Subcutaneous abdominal adipose tissue (tissue), 5 donors: ENCODE data around the gene GAS7.
"Not testable (repeated sequence)": the region's sequence is repeated elsewhere in the genome, so short reads cannot be mapped to it uniquely, and the experiment has no call there.

Source experiments
- H3K27ac ChIP-seq: one replicate; pipeline ENCODE4 v1.7.0; 2013; ENCODE audit warnings: low read depth, mild to moderate bottlenecking, inconsistent platforms, low read length, moderate library complexity
- H3K27me3 ChIP-seq, 5 donors: one replicate each; pipeline ENCODE4 v1.7.0; 2013; ENCODE audit warnings: low read length in 5 of 5, inconsistent platforms in 1 of 5; ENCODE audit not compliant: control insufficient read depth in 5 of 5, insufficient read depth in 4 of 5
- H3K36me3 ChIP-seq, 5 donors: one replicate each; pipeline ENCODE4 v1.7.0; 2013; ENCODE audit warnings: low read length in 5 of 5; ENCODE audit not compliant: control insufficient read depth in 5 of 5, insufficient read depth in 5 of 5
- H3K4me1 ChIP-seq, 5 donors: one replicate each; pipeline ENCODE4 v1.7.0; 2013; ENCODE audit warnings: low read length in 5 of 5, mild to moderate bottlenecking in 3 of 5, moderate library complexity in 1 of 5; ENCODE audit not compliant: control insufficient read depth in 5 of 5, insufficient read depth in 5 of 5
- H3K4me3 ChIP-seq, 5 donors: one replicate each; pipeline ENCODE4 v1.7.0; 2013; ENCODE audit warnings: low read length in 5 of 5, low read depth in 1 of 5
- H3K9ac ChIP-seq, 5 donors: one replicate each; pipeline ENCODE4 v1.7.0; 2013; ENCODE audit warnings: low read length in 5 of 5, mild to moderate bottlenecking in 4 of 5, moderate library complexity in 3 of 5
- H3K9me3 ChIP-seq, 5 donors: one replicate each; pipeline ENCODE4 v1.7.0; 2013; ENCODE audit warnings: low read length in 5 of 5; ENCODE audit not compliant: control insufficient read depth in 5 of 5
- donor health status: healthy.
- donor health status: healthy.
- donor health status: healthy.
- donor health status: healthy.
- donor health status: healthy.

GAS7 gene

DNA sequence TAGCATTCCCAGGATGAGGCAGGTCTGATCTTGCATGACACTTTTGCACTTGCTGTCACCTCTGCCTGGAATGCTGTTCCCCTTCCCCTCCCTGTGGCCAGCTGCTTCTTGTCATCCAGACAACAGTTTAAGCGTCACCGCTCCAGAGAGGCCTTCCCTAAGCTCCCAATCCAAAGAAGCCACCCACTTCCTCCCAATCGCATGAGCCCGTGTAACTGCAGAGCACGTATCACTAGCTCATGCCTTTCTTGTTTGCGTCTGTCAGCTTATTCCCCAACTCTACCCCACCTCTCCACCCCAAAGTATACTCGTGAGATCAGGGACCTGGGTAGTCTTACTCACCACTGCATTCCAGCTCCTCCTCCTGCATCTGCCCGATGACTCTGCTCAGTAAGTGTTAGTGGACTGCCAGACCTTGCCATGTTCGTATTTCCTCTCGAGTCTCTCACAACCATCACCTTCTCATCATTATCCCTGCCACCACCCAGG is 92.8 kb downstream of the GAS7 start:
- peaks cover 0 to 9% (median 3%) of the 10 kb centered on the region in 5 donors for H3K27me3 ChIP-seq
- no peaks in the 10 kb centered on the region for H3K36me3 ChIP-seq
- no peak overlapping the region for H3K4me3 ChIP-seq
- no peak overlapping the region for H3K27ac ChIP-seq
- peaks cover 0 to 15% (median 2%) of the 10 kb centered on the region in 5 donors for H3K4me1 ChIP-seq
- H3K9ac ChIP-seq, result no peak overlapping the region
- no peaks in the 10 kb centered on the region for H3K9me3 ChIP-seq

DNA sequence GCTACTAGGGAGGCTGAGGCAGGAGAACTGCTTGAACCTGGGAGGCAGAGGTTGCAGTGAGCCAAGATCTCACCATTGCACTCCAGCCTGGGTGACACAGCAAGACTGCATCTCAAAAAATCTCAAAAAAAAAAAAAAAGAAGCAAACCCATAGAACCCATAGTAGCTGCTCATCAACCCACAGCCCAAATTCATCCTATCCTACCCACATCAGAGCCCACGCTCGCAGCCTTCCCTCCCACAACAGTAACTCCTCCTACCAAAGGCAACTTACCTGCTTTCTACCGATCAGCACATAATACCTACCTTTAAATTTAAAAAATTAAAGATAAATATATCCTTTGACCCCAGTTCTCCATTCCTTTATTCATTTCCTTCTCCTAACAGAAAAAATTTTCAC is 94.7 kb downstream of the GAS7 start:
- Histone ChIP-seq H3K27ac (no peak overlapping the region), H3K4me1 (peaks cover 0 to 22% (median 2%) of the 10 kb centered on the region in 5 donors), H3K9me3 (no peaks in the 10 kb centered on the region)

DNA sequence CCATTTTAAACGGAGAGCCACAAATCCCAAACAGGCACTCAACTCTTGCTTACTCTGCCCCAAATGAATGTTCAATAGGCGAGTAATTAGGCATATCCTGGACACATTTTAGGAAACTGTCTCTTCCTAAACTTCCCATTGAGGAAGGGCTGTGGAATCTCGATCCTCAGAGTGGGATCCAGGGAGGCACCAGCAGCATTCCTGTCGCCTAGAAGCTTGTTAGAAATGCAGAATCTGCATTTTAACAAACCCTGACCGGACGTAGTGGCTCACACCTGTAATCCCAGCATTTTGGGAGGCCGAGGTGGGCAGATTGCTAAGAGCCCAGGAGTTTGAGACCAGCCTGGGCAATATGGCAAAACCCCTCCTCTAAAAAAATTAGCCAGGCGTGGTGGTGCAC is 95.6 kb downstream of the GAS7 start:
- Histone ChIP-seq H3K27ac (no peak overlapping the region), H3K4me1 (peaks cover 0 to 18% (median 2%) of the 10 kb centered on the region in 5 donors), H3K9me3 (no peaks in the 10 kb centered on the region), H3K36me3 (no peaks in the 10 kb centered on the region), H3K9ac (no peak overlapping the region), H3K4me3 (no peak overlapping the region), H3K27me3 (peaks cover 0 to 9% (median 3%) of the 10 kb centered on the region in 5 donors)

More for the DNA sequence above, 94.7 kb downstream of the GAS7 start:
- H3K27me3 ChIP-seq, result peaks cover 0 to 9% (median 3%) of the 10 kb centered on the region in 5 donors
- H3K4me3 ChIP-seq, result no peak overlapping the region
- no peak overlapping the region for H3K9ac ChIP-seq
- no peaks in the 10 kb centered on the region for H3K36me3 ChIP-seq

DNA sequence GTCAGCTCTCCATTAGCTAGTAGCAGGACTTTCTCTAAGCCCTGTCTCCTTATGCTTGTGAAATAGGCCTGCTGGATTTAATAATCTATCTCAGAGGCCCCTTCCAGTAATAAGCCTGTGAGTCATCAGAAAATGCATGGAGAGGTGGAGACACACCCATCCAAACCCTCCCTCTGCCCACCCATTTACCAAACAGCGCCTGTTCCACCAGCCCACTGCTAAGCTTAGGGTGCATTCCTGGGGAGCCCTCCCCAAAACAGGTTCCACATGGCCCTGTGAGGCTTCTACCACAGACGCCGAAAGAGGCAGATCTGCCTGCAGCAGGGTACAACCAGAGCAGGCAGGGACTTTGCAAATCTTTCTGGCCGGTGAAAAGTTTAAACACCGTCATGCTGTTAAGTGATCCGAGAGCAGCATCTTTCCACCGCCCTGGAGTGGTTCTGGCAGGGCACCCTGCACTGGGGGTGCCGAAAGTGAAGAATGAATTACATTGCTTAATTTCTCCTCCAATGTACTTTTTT is 99.3 kb downstream of the GAS7 start:
- Histone ChIP-seq H3K4me3 (no peak overlapping the region), H3K9me3 (no peaks in the 10 kb centered on the region), H3K27ac (no peak overlapping the region)

DNA sequence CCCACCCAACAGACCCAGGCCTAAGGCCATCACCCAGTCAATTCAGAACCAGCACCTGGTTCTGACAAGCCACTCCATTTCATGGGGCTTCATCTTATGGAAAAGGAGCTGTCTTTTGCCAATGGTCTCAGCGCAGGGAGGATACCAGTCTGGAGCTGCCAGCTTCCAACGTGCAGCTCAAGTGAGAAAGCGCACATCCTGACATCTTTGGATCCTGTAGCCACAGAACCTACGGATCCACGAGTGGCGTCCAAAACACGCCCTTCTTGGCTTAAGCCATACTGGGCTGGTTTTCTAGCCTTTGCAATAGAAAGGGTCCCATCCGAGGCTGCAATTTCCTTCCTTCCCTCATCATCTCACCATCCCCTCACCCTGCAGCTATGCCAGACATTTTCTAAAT is 101.8 kb downstream of the GAS7 start:
- Histone ChIP-seq H3K27ac (no peak overlapping the region), H3K4me1 (peaks cover 0 to 7% (median 0%) of the 10 kb centered on the region in 5 donors), H3K27me3 (peaks cover 0 to 9% (median 0%) of the 10 kb centered on the region in 5 donors), H3K9ac (no peak overlapping the region), H3K9me3 (peaks cover 2 to 9% (median 7%) of the 10 kb centered on the region in 5 donors), H3K36me3 (no peaks in the 10 kb centered on the region), H3K4me3 (no peak overlapping the region)

More for the DNA sequence above, 99.3 kb downstream of the GAS7 start:
- Histone ChIP-seq H3K36me3 (no peaks in the 10 kb centered on the region), H3K9ac (no peak overlapping the region), H3K4me1 (peaks cover 0 to 7% (median 0%) of the 10 kb centered on the region in 5 donors), H3K27me3 (peaks cover 0 to 7% (median 0%) of the 10 kb centered on the region in 5 donors)

DNA sequence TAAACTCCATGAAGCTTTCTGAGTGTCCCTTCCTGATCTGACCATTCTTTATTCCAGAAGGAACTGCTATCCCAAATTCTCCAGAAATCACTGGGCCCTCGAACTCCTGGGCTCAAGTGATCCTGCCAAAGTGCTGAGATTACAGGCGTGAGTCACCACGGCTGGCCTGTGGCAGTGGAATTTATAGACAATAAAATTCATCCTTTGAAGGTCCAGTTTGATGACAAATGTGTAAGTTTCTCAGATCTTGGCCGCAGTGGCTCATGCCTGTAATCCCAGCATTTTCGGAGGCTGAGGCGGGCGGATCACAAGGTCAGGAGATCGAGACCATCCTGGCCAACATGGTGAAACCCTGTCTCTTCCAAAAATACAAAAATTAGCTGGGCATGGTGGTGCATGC is 103.1 kb downstream of the GAS7 start:
- H3K9ac ChIP-seq, H3K36me3 ChIP-seq, H3K9me3 ChIP-seq, H3K4me3 ChIP-seq, H3K27me3 ChIP-seq, H3K4me1 ChIP-seq: not testable (repeated sequence)
- H3K27ac ChIP-seq, result peak overlapping the region; percentile 29

DNA sequence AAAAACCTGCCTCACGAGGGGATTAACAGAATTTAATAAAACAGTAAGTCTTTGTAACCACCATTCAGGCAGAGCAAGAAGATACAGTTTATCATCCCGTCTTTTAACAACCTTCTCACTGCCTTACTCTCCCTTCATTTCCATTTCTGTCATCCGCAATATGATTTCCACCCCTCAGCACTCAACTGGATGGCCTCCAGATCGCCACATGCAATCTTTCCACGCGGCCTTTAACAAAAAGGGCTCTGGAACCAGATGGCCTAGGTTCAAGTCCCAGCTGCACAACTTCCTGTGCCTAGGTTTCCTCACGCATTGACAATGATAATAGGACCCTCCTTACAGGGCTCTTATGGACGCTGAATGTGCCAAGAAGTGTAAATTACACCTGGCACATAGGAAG is 103.6 kb downstream of the GAS7 start:
- Histone ChIP-seq H3K27ac (peak overlapping the region; percentile 29), H3K4me1 (peaks cover 0 to 7% (median 0%) of the 10 kb centered on the region in 5 donors), H3K36me3 (no peaks in the 10 kb centered on the region), H3K27me3 (peaks cover 0 to 9% (median 0%) of the 10 kb centered on the region in 5 donors), H3K9me3 (peaks cover 2 to 9% (median 7%) of the 10 kb centered on the region in 5 donors), H3K9ac (no peak overlapping the region), H3K4me3 (no peak overlapping the region)

DNA sequence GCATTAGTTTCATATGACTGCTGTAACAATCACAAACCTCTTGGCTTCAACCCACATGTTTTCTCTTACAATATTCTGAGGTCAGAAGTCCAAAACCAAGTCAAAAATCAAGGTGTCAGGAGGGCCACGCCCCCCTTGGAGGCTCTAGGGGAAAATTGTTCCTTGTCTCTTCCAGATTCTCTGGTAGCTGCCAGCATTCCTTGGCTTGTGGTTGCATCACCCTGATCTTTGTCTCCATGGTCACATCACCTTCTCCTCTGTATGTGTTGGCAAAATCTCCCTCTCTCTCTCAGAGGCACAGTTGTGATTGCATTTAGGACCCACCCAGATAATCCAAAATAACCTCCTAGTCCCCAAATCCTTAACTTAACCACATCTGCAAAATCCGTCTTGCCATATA is 105.8 kb downstream of the GAS7 start:
- no peak overlapping the region for H3K4me3 ChIP-seq
- peaks cover 0 to 9% (median 0%) of the 10 kb centered on the region in 5 donors for H3K27me3 ChIP-seq
- no peaks in the 10 kb centered on the region for H3K36me3 ChIP-seq
- peaks cover 0 to 6% (median under 1%) of the 10 kb centered on the region in 5 donors for H3K4me1 ChIP-seq
- H3K9ac ChIP-seq, result no peak overlapping the region
- H3K27ac ChIP-seq, result no peak overlapping the region
- peaks cover 2 to 9% (median 7%) of the 10 kb centered on the region in 5 donors for H3K9me3 ChIP-seq

DNA sequence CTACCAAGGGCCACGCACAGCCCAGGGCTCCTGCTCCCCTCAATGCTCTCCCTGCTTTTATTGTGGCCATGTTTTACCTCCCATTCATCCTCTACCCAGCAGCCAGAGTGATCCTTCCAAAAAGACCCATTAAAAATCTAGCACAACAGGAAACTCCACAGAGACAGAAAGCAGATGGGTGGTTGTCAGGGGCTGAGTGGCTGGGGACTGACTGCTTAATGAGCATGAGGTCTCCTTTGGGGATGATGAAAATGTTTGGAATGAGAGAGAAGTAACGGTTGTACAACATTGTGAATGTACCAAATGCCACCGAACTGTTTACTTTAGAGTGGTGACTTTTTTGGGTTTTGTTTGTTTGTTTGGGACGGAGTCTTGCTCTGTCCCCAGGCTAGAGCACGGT is 107.4 kb downstream of the GAS7 start:
- peaks cover 0 to 6% (median 0%) of the 10 kb centered on the region in 5 donors for H3K27me3 ChIP-seq
- no peaks in the 10 kb centered on the region for H3K36me3 ChIP-seq
- H3K27ac ChIP-seq, result no peak overlapping the region
- H3K4me1 ChIP-seq, result peaks cover 0 to 21% (median 5%) of the 10 kb centered on the region in 5 donors
- no peak overlapping the region for H3K4me3 ChIP-seq
- no peak overlapping the region for H3K9ac ChIP-seq
- H3K9me3 ChIP-seq, result peaks cover 2 to 9% (median 7%) of the 10 kb centered on the region in 5 donors

DNA sequence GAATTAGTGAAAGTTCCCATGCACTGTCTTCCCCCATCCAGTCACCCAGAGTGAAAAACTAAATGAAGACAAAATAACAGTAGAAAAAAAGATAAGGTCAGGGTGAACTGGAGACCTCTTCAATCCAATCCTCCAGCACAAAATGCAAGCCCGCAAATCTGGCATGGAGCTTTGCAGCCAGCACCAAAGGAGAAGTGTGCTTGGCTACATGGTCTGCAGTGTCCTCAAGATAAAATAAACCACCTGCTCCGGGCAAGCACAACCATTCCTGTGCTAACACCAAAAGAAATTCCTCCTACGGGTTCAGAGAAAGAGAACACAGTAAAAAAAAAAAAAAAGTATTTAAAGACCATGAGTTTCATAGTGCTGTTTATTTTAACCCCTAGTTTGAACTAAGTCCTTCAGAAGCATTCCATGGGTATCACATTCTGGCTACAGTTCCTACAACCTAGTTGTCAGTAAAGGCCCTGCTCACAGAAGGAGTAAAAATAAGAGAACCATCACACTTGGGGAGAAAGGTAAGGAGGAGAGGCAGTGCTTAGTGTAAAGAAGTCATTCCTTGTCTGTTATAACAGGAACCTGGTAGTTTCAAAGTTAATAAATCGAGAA is 109.1 kb downstream of the GAS7 start:
- H3K27ac ChIP-seq, result no peak overlapping the region
- H3K27me3 ChIP-seq, result peaks cover 0 to 6% (median 0%) of the 10 kb centered on the region in 5 donors
- H3K9me3 ChIP-seq, result peaks cover 2 to 9% (median 7%) of the 10 kb centered on the region in 5 donors
- H3K4me3 ChIP-seq, result no peak overlapping the region
- no peak overlapping the region for H3K9ac ChIP-seq
- H3K36me3 ChIP-seq, result no peaks in the 10 kb centered on the region
- peaks cover 0 to 24% (median 5%) of the 10 kb centered on the region in 5 donors for H3K4me1 ChIP-seq
